ENCODE measurements around the gene EOLA1.
"Not testable (repeated sequence)": the region's sequence is repeated elsewhere in the genome, so short reads cannot be mapped to it uniquely, and the experiment has no call there.

DNA sequence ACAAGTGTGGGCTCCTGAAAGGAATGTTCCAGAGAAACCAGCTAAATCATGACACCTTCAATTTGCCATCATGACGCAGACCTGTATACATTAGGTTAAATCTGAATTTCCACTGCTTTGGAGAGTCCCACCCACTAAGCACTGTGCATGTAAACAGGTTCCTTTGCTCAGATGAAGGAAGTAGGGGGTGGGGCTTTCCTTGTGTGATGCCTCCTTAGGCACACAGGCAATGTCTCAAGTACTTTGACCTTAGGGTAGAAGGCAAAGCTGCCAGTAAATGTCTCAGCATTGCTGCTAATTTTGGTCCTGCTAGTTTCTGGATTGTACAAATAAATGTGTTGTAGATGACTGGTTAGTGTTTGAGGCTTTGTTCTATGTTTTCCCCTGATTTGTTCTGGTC, 6.2 kb downstream of the EOLA1 start:
- TF ChIP-seq, protein P1, sequence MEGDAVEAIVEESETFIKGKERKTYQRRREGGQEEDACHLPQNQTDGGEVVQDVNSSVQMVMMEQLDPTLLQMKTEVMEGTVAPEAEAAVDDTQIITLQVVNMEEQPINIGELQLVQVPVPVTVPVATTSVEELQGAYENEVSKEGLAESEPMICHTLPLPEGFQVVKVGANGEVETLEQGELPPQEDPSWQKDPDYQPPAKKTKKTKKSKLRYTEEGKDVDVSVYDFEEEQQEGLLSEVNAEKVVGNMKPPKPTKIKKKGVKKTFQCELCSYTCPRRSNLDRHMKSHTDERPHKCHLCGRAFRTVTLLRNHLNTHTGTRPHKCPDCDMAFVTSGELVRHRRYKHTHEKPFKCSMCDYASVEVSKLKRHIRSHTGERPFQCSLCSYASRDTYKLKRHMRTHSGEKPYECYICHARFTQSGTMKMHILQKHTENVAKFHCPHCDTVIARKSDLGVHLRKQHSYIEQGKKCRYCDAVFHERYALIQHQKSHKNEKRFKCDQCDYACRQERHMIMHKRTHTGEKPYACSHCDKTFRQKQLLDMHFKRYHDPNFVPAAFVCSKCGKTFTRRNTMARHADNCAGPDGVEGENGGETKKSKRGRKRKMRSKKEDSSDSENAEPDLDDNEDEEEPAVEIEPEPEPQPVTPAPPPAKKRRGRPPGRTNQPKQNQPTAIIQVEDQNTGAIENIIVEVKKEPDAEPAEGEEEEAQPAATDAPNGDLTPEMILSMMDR (IDR thresholded peaks at IDR 0.05; ENCODE audit: poor library complexity, severe bottlenecking): not testable (repeated sequence)
- TF ChIP-seq EP300 (conservative IDR thresholded peaks at IDR 0.05; ENCODE audit: poor library complexity, severe bottlenecking); POLR2AphosphoS5 (IDR thresholded peaks at IDR 0.05): not testable (repeated sequence)

Data from neural cell (in vitro differentiated cells).